ENCODE measurements around the gene TAS2R8.
"Not testable (repeated sequence)": the region's sequence is repeated elsewhere in the genome, so short reads cannot be mapped to it uniquely, and the experiment has no call there.

The TAS2R8 gene

GRCh38 chr12:10807186-10807585 lies at the start of gene TAS2R8:
Gene TAS2R8, minus strand, starts transcription at chr12:10807286. Its CDS starts 306 bp downstream, at chr12:10806980.
- DNase-seq = no peak

- no peak for DNase-seq
Observed at GRCh38 chr12:10855807-10856206, 48.7 kb upstream of the TAS2R8 start.

- no peak for DNase-seq
Observed at GRCh38 chr12:10853776-10854175, 46.7 kb upstream of the TAS2R8 start.

- DNase-seq = no peak
Observed at GRCh38 chr12:10851243-10851858, 44.3 kb upstream of the TAS2R8 start.

- no peak for DNase-seq
Observed at GRCh38 chr12:10849425-10849878, 42.4 kb upstream of the TAS2R8 start, which contains the start of gene PRR4. Gene PRR4, minus strand, starts transcription at chr12:10849475. Its CDS starts 38 bp downstream, at chr12:10849437.

- DNase-seq = no peak
Observed at GRCh38 chr12:10847744-10848143, 40.7 kb upstream of the TAS2R8 start.

- no peak for DNase-seq
Observed at GRCh38 chr12:10842862-10843261, 35.8 kb upstream of the TAS2R8 start.

GRCh38 chr12:10838461-10838860 lies 31.4 kb upstream of the TAS2R8 start:
- DNase-seq = no peak

- no peak for DNase-seq
Observed at GRCh38 chr12:10829994-10830393, 22.9 kb upstream of the TAS2R8 start.

GRCh38 chr12:10826258-10826657 lies 19.2 kb upstream of the TAS2R8 start, which contains the start of gene TAS2R10:
Gene TAS2R10, minus strand, starts transcription at chr12:10826358. Its CDS starts 89 bp downstream, at chr12:10826269.
- no peak for DNase-seq

- DNase-seq = no peak
Observed at GRCh38 chr12:10824957-10825356, 17.9 kb upstream of the TAS2R8 start.

GRCh38 chr12:10811883-10812536 lies 4.9 kb upstream of the TAS2R8 start:
- DNase-seq = no peak

- no peak for DNase-seq
Observed at GRCh38 chr12:10810068-10810467, 3.0 kb upstream of the TAS2R8 start, which contains the start of gene TAS2R9. Gene TAS2R9, minus strand, starts transcription at chr12:10810168. Its CDS starts 93 bp downstream, at chr12:10810075.

GRCh38 chr12:10802587-10802986 lies 4.5 kb downstream of the TAS2R8 start, which contains the start of gene TAS2R7:
Gene TAS2R7, minus strand, starts transcription at chr12:10802627. Its CDS starts 57 bp downstream, at chr12:10802570.
- no peak for DNase-seq

- DNase-seq = no peak
Observed at GRCh38 chr12:10801741-10802140, 5.3 kb downstream of the TAS2R8 start.

- no peak for DNase-seq
Observed at GRCh38 chr12:10794222-10794621, 12.9 kb downstream of the TAS2R8 start.

GRCh38 chr12:10791769-10792168 lies 15.3 kb downstream of the TAS2R8 start:
- DNase-seq = not testable (repeated sequence)

- no peak for DNase-seq
Observed at GRCh38 chr12:10783252-10783651, 23.8 kb downstream of the TAS2R8 start.

- no peak for DNase-seq
Observed at GRCh38 chr12:10779103-10779502, 28.0 kb downstream of the TAS2R8 start.

- DNase-seq = peak; percentile 4
Observed at GRCh38 chr12:10771132-10771733, 35.9 kb downstream of the TAS2R8 start.

GRCh38 chr12:10759657-10760056 lies 47.4 kb downstream of the TAS2R8 start:
- DNase-seq = no peak

GRCh38 chr12:10756194-10756593 lies 50.9 kb downstream of the TAS2R8 start:
- no peak for DNase-seq

Measured in NCI-H2029 (cell line).